ENCODE measurements around the gene AGBL1. TPM values are rescaled to one million over a fixed set of nuclear protein-coding genes. Genes with fewer than 3 reads are reported as not detected.
A peak's percentile ranks its signal among the peaks of the same experiment; 100 is the strongest.

AGBL1 gene
- total and polyA plus RNA-seq, 8 donors: under 0.01 to 0.18 TPM; not detected in 6

DNA sequence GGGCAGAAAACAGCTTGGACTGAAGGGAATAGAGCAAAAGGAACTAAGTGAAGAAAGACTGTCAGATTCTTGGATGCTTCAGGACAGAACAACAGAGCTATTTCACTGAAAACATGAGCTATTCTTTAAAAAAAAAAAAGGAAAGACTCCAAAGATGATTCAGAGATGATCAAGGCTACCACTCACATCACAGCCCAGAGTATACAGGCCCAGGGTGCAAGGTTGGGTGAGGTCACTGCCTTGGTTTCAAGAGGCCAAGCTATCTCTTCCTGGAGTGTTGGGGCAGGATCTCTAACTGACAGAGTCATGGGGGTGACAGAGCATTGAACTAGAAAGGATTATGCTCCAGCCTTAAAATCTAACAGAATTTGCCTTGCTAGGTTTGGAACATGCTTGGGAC is 118.1 kb downstream of the AGBL1 start:
- intact Hi-C loops (cut with DNase I; ENCODE audit: low total_unique reads): no loop called here

DNA sequence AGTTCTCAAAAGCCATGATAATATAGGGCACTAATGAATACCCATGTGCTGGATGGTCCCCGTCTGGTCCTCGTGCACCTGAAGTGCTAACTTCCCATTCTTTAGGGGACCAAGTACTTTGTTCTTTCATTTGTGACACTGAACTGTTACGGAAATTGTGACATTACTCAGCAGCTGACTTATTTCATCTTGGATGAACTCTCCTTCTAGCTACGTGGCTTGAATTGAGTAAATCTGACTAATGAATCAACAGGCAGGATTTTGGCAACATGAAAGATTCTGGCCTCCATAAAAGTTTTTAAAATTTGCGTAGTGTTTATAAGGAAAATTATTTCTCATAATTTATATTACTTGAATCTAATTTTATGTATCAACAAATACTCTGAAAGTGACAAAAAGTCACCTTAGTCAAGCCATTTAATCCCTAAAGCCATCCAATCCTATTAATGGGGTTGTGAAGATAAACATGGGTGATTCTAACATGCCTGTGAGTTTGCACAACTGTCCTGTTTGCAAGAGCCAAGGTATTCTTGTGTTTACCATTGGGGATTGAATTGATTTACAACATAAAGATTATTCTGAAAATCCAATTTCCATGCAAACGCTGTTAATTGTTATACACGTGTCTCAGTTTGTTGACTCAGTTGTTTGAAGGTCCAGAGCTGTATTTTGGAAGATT is 119.9 kb downstream of the AGBL1 start:
- TF ChIP-seq POLR2AphosphoS5 (IDR thresholded peaks at IDR 0.05) (peak in 1 of 3 donors; percentile 23), EP300 (IDR thresholded peaks at IDR 0.05) (no peak)
- no peak overlapping the region for H3K4me3 ChIP-seq
- H3K27me3 ChIP-seq: no peaks in the 10 kb centered on the region
- intact Hi-C loops (cut with DNase I; ENCODE audit: low total_unique reads): no loop called here
- H3K36me3 ChIP-seq: no peaks in the 10 kb centered on the region
- H3K9me3 ChIP-seq: no peaks in the 10 kb centered on the region
- no peak overlapping the region for H3K27ac ChIP-seq
- WGBS, 5 donors: 50 to 59% (median 55%) methylated on average over 7 of the region's 7 CpGs
- peaks cover 0 to 4% (median 0%) of the 10 kb centered on the region in 4 donors for H3K4me1 ChIP-seq
- DNase-seq: peak in 1 of 2 donors; percentile 23

More for the DNA sequence above, 118.1 kb downstream of the AGBL1 start:
- no peak for DNase-seq
- Histone ChIP-seq H3K4me3 (no peak overlapping the region), H3K4me1 (peaks cover 0 to 4% (median 0%) of the 10 kb centered on the region in 4 donors), H3K9me3 (no peaks in the 10 kb centered on the region), H3K27ac (no peak overlapping the region), H3K36me3 (no peaks in the 10 kb centered on the region), H3K27me3 (no peaks in the 10 kb centered on the region)
- TF ChIP-seq EP300 (IDR thresholded peaks at IDR 0.05) (no peak), POLR2A (IDR thresholded peaks at IDR 0.05) (no peak), POLR2AphosphoS5 (IDR thresholded peaks at IDR 0.05) (no peak)
- TF ChIP-seq, protein P1, sequence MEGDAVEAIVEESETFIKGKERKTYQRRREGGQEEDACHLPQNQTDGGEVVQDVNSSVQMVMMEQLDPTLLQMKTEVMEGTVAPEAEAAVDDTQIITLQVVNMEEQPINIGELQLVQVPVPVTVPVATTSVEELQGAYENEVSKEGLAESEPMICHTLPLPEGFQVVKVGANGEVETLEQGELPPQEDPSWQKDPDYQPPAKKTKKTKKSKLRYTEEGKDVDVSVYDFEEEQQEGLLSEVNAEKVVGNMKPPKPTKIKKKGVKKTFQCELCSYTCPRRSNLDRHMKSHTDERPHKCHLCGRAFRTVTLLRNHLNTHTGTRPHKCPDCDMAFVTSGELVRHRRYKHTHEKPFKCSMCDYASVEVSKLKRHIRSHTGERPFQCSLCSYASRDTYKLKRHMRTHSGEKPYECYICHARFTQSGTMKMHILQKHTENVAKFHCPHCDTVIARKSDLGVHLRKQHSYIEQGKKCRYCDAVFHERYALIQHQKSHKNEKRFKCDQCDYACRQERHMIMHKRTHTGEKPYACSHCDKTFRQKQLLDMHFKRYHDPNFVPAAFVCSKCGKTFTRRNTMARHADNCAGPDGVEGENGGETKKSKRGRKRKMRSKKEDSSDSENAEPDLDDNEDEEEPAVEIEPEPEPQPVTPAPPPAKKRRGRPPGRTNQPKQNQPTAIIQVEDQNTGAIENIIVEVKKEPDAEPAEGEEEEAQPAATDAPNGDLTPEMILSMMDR (IDR thresholded peaks at IDR 0.05): no peak

DNA sequence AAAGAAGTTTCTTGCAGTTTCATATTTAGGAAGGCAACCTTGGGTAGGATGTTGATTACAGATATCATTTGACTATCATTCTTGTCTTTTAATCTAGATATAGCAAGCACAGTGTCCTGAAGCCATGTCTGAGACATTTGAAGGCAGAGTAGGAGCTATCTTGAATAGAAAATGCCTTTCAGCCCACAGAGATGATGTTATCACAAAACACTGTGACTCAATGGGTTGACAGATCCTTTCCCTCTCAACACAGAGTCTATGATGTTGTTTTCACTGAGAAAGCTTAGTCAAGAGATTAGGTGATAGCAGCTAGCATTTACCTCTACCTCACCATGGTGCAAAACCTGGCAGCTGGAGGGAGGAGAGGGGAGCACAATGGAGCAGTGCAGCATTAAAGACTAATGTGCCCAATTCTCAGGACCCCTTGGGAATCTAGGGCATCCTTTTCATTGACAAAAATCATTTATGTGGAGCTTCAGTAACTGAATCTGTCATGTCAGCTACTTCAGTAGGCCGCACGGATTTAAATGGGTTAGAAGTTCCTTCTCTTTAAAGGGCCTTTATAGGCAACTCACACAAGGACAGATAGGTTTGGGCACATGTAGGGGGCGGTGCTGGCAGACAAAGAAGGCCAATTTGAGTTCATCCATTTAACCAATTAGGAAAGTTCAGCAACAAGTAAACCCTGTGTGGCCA is 121.8 kb downstream of the AGBL1 start:
- WGBS, 5 donors: 72 to 86% (median 76%) methylated on average over 3 of the region's 3 CpGs

DNA sequence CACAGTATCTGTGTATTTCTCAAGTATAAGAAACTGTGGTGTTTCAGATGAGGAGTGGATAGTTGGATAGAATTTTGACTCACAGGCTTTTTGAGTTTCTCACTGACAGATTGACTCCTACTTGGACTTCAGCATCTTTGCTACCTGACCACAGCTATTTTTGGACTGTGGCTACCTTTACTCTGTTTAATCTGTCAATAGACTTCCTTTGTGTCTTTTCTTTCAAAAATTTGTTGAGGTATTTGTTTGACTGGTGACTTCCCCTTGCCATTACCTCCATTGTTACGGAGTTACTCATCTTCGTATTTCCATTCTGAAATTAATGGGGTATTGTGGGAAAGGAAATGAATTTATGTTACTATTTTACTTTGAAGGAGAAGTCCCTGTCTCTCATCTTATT is 123.8 kb downstream of the AGBL1 start:
- no peaks in the 10 kb centered on the region for H3K27me3 ChIP-seq
- intact Hi-C loops (cut with DNase I; ENCODE audit: low total_unique reads): no loop called here
- TF ChIP-seq EP300 (IDR thresholded peaks at IDR 0.05): no peak
- no peak overlapping the region for H3K4me3 ChIP-seq
- no peak overlapping the region for H3K27ac ChIP-seq
- WGBS, 5 donors: 29 to 61% (median 50%) methylated on average over 2 of the region's 2 CpGs
- H3K9me3 ChIP-seq: no peaks in the 10 kb centered on the region
- H3K4me1 ChIP-seq: peaks cover 0 to 4% (median 0%) of the 10 kb centered on the region in 4 donors
- no peaks in the 10 kb centered on the region for H3K36me3 ChIP-seq
- no peak for DNase-seq

More for the DNA sequence above, 121.8 kb downstream of the AGBL1 start:
- H3K27me3 ChIP-seq: no peaks in the 10 kb centered on the region
- H3K4me1 ChIP-seq: peaks cover 0 to 4% (median 0%) of the 10 kb centered on the region in 4 donors
- no peak overlapping the region for H3K27ac ChIP-seq
- intact Hi-C loops (cut with DNase I; ENCODE audit: low total_unique reads): no loop called here
- DNase-seq: no peak
- no peaks in the 10 kb centered on the region for H3K9me3 ChIP-seq
- H3K4me3 ChIP-seq: no peak overlapping the region
- TF ChIP-seq, protein P1 (IDR thresholded peaks at IDR 0.05): no peak
- TF ChIP-seq POLR2AphosphoS5 (IDR thresholded peaks at IDR 0.05) (no peak), EP300 (IDR thresholded peaks at IDR 0.05) (no peak), POLR2A (IDR thresholded peaks at IDR 0.05) (no peak)
- no peaks in the 10 kb centered on the region for H3K36me3 ChIP-seq

DNA sequence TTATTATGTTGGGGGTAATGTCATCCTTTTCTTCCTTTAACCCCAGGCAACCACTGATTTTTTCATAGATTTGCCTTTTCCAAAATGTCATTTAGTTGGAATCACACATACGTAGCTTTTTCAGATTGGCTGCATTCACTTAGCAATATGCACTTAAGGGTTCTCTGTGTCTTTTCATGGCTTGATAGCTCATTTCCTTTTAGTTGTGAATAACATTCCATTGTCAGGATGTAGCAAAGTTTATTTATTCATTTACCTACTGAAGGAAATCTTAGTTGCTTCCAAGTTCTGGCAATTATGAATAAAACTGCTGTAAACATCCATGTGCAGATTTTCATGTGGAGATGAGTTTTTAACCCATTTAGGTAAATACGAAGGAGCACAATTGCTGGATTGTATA is 125.4 kb downstream of the AGBL1 start:
- no peak for TF ChIP-seq POLR2AphosphoS5 (IDR thresholded peaks at IDR 0.05)
- TF ChIP-seq, protein P1 (IDR thresholded peaks at IDR 0.05): no peak
- TF ChIP-seq EP300 (IDR thresholded peaks at IDR 0.05): no peak
- Histone ChIP-seq H3K27ac (no peak overlapping the region), H3K36me3 (no peaks in the 10 kb centered on the region), H3K9me3 (no peaks in the 10 kb centered on the region), H3K4me1 (no peaks in the 10 kb centered on the region), H3K27me3 (no peaks in the 10 kb centered on the region), H3K4me3 (no peak overlapping the region)
- DNase-seq: no peak
- intact Hi-C loops (cut with DNase I; ENCODE audit: low total_unique reads): no loop called here
- 59 to 77% (median 71%) methylated on average over 2 of the region's 2 CpGs for WGBS, 5 donors
